Nephron (organoid): ENCODE results near the gene ARMC2.

Experiments used
- H3K27ac Mint-ChIP-seq, 3 experiments: 2 replicates each; pipeline ENCODE4 v1.8.0; 2020; ENCODE audit warnings: mixed read lengths in 3 of 3, mild to moderate bottlenecking in 2 of 3, moderate library complexity in 1 of 3
- H3K27me3 Mint-ChIP-seq: 2 replicates; pipeline ENCODE4 v1.8.0; 2021; ENCODE audit warnings: low read depth, mild to moderate bottlenecking, moderate library complexity, mixed read lengths
- H3K36me3 Mint-ChIP-seq: 2 replicates; pipeline ENCODE4 v1.8.0; 2020; ENCODE audit warnings: low read depth, mixed read lengths
- H3K4me1 Mint-ChIP-seq: 2 replicates; pipeline ENCODE4 v1.8.0; 2020; ENCODE audit warnings: mixed read lengths
- H3K4me3 Mint-ChIP-seq, 3 experiments: 2 replicates each; pipeline ENCODE4 v1.8.0; 2020; ENCODE audit warnings: mild to moderate bottlenecking in 3 of 3, mixed read lengths in 3 of 3, moderate library complexity in 2 of 3
- H3K9me3 Mint-ChIP-seq: 2 replicates; pipeline ENCODE4 v1.8.0; 2020; ENCODE audit warnings: mixed read lengths
- TF ChIP-seq, protein P1 (sequence below), 3 experiments: fragments of 200-600 bp; sonication (generic); IDR thresholded peaks; one replicate each; pipeline ENCODE4 v1.5.0; 2021; ENCODE audit warnings: antibody characterized with exemption in 3 of 3; ENCODE audit not compliant: unreplicated experiment in 3 of 3

Gene ARMC2

DNA sequence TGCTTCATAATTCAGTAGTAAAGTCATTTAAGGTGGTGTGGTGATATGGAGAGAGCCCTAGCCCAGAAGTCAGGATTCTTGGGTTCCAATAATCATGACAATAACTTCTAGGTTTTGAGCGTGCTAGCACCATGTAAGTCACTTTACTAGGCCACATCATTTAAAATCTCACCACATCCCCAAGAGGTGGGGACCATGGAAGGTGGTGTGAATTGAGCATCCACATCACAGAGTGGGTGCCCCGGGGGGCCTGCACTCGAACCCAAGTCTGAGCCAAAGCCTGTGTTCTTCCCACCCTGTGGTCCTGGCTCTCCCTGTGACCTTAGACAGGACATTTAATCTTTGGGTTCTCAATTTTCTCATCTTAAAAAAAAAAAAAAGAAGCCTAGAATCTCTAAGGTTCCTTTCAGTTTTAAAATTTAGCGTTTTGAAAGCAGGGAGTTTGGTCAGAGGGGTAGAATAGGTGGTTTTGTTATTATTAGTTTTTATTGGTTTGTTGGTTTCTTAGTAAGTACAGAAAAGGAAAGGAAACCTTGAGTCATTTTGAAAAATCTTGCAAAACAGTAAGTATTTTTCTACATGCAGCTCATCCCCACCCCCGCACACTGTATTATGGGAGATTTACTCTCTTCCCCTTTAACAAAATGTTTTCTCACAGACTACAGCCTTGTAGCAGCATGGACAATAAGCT, 26.4 kb downstream of the ARMC2 start:
- Mint-ChIP-seq H3K9me3 (no peaks in the 10 kb centered on the region), H3K4me1 (peaks cover 5% of the 10 kb centered on the region), H3K4me3 (no peak overlapping the region), H3K27ac (no peak overlapping the region), H3K36me3 (peaks cover 40% of the 10 kb centered on the region), H3K27me3 (no peaks in the 10 kb centered on the region)
- TF ChIP-seq, protein P1, sequence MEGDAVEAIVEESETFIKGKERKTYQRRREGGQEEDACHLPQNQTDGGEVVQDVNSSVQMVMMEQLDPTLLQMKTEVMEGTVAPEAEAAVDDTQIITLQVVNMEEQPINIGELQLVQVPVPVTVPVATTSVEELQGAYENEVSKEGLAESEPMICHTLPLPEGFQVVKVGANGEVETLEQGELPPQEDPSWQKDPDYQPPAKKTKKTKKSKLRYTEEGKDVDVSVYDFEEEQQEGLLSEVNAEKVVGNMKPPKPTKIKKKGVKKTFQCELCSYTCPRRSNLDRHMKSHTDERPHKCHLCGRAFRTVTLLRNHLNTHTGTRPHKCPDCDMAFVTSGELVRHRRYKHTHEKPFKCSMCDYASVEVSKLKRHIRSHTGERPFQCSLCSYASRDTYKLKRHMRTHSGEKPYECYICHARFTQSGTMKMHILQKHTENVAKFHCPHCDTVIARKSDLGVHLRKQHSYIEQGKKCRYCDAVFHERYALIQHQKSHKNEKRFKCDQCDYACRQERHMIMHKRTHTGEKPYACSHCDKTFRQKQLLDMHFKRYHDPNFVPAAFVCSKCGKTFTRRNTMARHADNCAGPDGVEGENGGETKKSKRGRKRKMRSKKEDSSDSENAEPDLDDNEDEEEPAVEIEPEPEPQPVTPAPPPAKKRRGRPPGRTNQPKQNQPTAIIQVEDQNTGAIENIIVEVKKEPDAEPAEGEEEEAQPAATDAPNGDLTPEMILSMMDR (IDR thresholded peaks at IDR 0.05; ENCODE audit: unreplicated experiment in 3 of 3), result no peak

DNA sequence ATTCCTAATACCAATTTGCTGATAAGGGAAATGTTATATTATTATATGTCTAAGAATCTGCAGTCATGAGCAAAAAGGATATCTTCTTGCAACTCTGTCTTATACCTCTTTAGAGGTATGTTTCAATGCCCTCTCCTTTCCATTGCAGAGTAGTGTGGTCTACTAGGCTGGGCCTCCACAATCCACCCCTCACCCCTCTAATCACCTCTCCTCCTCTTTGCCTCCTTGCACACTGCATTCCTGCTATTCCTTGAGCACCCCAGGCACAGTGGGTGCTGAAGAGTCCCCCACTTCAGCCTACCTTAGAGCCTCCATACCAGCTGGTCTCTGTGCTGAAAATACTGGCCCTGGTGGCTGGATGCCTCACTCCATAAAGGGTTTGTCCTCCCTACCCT, 26.9 kb downstream of the ARMC2 start:
- TF ChIP-seq, protein P1 (IDR thresholded peaks at IDR 0.05; ENCODE audit: unreplicated experiment in 3 of 3), result no peak
- Mint-ChIP-seq H3K4me3 (no peak overlapping the region), H3K36me3 (peaks cover 40% of the 10 kb centered on the region)

GRCh38 chr6:108877046-108877751, 29.0 kb downstream of the ARMC2 start:
- Mint-ChIP-seq H3K27me3 (no peaks in the 10 kb centered on the region), H3K27ac (no peak overlapping the region), H3K9me3 (peaks cover 6% of the 10 kb centered on the region), H3K4me3 (no peak overlapping the region), H3K4me1 (peaks cover 5% of the 10 kb centered on the region), H3K36me3 (peaks cover 48% of the 10 kb centered on the region)
- TF ChIP-seq, protein P1 (IDR thresholded peaks at IDR 0.05; ENCODE audit: unreplicated experiment in 3 of 3), result no peak

More for the DNA sequence above, 26.9 kb downstream of the ARMC2 start:
- no peaks in the 10 kb centered on the region for H3K9me3 Mint-ChIP-seq
- no peak overlapping the region for H3K27ac Mint-ChIP-seq
- H3K27me3 Mint-ChIP-seq, result no peaks in the 10 kb centered on the region
- H3K4me1 Mint-ChIP-seq, result peaks cover 5% of the 10 kb centered on the region

DNA sequence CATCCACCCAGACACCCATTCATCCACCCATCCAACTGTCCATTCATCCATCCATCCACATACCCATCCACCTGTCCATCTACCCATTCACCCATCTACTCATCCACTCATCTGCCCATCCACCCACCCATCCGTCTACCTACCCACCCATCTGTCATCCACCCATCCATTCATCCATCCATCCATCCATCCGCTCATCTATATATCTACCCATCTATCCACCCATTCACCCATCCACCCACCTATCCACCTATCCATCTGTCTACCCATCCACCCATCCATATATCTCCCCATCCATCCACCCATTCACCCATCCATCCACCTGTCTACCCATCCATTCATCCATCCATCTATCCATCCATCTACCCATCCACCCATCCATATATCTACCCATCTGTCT, 30.7 kb downstream of the ARMC2 start:
- Mint-ChIP-seq H3K27ac (no peak overlapping the region), H3K36me3 (peaks cover 65% of the 10 kb centered on the region), H3K4me1 (no peaks in the 10 kb centered on the region), H3K27me3 (no peaks in the 10 kb centered on the region), H3K4me3 (no peak overlapping the region), H3K9me3 (peaks cover 14% of the 10 kb centered on the region)
- TF ChIP-seq, protein P1 (IDR thresholded peaks at IDR 0.05; ENCODE audit: unreplicated experiment in 3 of 3), result no peak

DNA sequence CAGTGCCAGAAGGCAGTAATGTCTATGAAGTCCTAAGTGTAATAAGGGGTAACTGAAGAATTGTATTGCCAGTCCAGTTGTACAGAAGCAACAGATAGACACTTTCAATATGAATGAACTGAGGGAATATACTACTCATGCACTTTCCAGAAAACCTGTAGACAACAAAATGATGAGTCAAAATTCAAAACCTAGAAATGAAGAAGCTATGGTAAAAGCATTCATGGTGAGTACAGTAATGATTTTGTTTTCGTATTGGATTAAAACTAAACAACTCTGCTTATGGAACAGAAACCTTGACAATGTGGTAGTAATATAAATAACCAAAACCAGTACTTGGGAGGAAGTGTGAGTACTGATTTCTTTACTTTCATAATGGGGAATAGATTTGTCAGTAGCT, 35.0 kb downstream of the ARMC2 start:
- Mint-ChIP-seq H3K9me3 (peaks cover 14% of the 10 kb centered on the region), H3K27me3 (no peaks in the 10 kb centered on the region), H3K27ac (no peak overlapping the region), H3K4me1 (no peaks in the 10 kb centered on the region), H3K36me3 (peaks cover 61% of the 10 kb centered on the region), H3K4me3 (no peak overlapping the region)
- TF ChIP-seq, protein P1 (IDR thresholded peaks at IDR 0.05; ENCODE audit: unreplicated experiment in 3 of 3), result no peak
